IMR-90 (cell line): Measurements from ENCODE around the gene UBE2QL1. TPM values are rescaled to one million over a fixed set of nuclear protein-coding genes. Genes with fewer than 3 reads are reported as not detected.

ENCODE experiments used
- ATAC-seq: fragments of 200-7000 bp; cut with Tn5 transposase; 2 replicates; pipeline ENCODE4 v1.9.1; 2020; ENCODE audit warnings: low read depth, mild to moderate bottlenecking, moderate library complexity
- BruUV-seq: library from RNA; stranded (reverse); fragments of 400-500 nt; replicated peaks from 2 replicates; lab custom pipeline; 2021; lab: Mats Ljungman, UMichigan
- CTCF ChIA-PET: fragments of 300-600 bp; formaldehyde crosslinking; extraction: SDS; loops from one replicate; lab custom pipeline; 2021; ENCODE audit warnings: antibody characterized with exemption; lab: Yijun Ruan, JAX
- POLR2A ChIA-PET: fragments of 300-600 bp; sonication (Branson Sonifier 250); formaldehyde crosslinking; loops from one replicate; lab custom pipeline; 2022; ENCODE audit warnings: antibody characterized with exemption; ENCODE audit not compliant: unreplicated experiment; lab: Charles Lee
- DNase-seq: peaks from one replicate; pipeline ENCODE4 v3.0.0; 2013
- H2AFZ ChIP-seq: replicated peaks from 2 replicates; pipeline ENCODE3; 2013; ENCODE audit warnings: low read length, mild to moderate bottlenecking; ENCODE audit not compliant: poor library complexity
- H2AK5ac ChIP-seq: 2 replicates; pipeline ENCODE4 v1.6.1; 2013; ENCODE audit warnings: low read depth, low read length, inconsistent platforms
- H2AK9ac ChIP-seq: replicated peaks from 2 replicates; pipeline ENCODE3; 2013; ENCODE audit warnings: mild to moderate bottlenecking, low read depth, low read length, moderate library complexity; ENCODE audit not compliant: poor library complexity
- H2BK120ac ChIP-seq: 2 replicates; pipeline ENCODE4 v1.6.1; 2013; ENCODE audit warnings: low read depth, low read length, inconsistent platforms
- H2BK15ac ChIP-seq: 3 replicates; pipeline ENCODE4 v1.6.1; 2013; ENCODE audit warnings: low read depth, low read length, inconsistent platforms
- H2BK20ac ChIP-seq: 2 replicates; pipeline ENCODE4 v1.6.1; 2013; ENCODE audit warnings: low read depth, mild to moderate bottlenecking, inconsistent platforms, low read length, moderate library complexity
- H2BK5ac ChIP-seq: 2 replicates; pipeline ENCODE4 v1.6.1; 2013; ENCODE audit warnings: mild to moderate bottlenecking, low read depth, low read length, inconsistent platforms; ENCODE audit not compliant: poor library complexity, severe bottlenecking
- H3K14ac ChIP-seq: replicated peaks from 2 replicates; pipeline ENCODE4 v1.6.1; 2013; ENCODE audit warnings: low read depth, low read length, inconsistent platforms
- H3K18ac ChIP-seq: 2 replicates; pipeline ENCODE4 v1.6.1; 2013; ENCODE audit warnings: low read depth, low read length, control low read depth
- H3K23ac ChIP-seq: 2 replicates; pipeline ENCODE4 v1.6.1; 2013; ENCODE audit warnings: low read depth, low read length, inconsistent platforms
- H3K27ac ChIP-seq: 2 replicates; pipeline ENCODE4 v1.5.1; 2013; ENCODE audit warnings: mild to moderate bottlenecking, control low read depth, low read length; ENCODE audit not compliant: insufficient read depth
- H3K27me3 ChIP-seq: 2 replicates; pipeline ENCODE4 v1.6.1; 2013; ENCODE audit warnings: low read length; ENCODE audit not compliant: control insufficient read depth, insufficient read depth
- H3K36me3 ChIP-seq: 2 replicates; pipeline ENCODE4 v1.6.1; 2013; ENCODE audit warnings: low read length, mixed read lengths; ENCODE audit not compliant: control insufficient read depth, insufficient read depth
- H3K4ac ChIP-seq: 2 replicates; pipeline ENCODE4 v1.6.1; 2013; ENCODE audit warnings: low read depth, low read length, inconsistent platforms
- H3K4me1 ChIP-seq: 2 replicates; pipeline ENCODE4 v1.6.1; 2013; ENCODE audit warnings: low read length, mixed read lengths; ENCODE audit not compliant: control insufficient read depth, insufficient read depth
- H3K4me2 ChIP-seq: 2 replicates; pipeline ENCODE4 v1.6.1; 2013; ENCODE audit warnings: low read depth, mild to moderate bottlenecking, control low read depth, low read length, moderate library complexity
- H3K4me3 ChIP-seq: 2 replicates; pipeline ENCODE4 v1.5.1; 2013; ENCODE audit warnings: low read depth, mild to moderate bottlenecking, control low read depth, low read length, moderate library complexity; ENCODE audit not compliant: insufficient read depth
- H3K56ac ChIP-seq: 2 replicates; pipeline ENCODE4 v1.6.1; 2013; ENCODE audit warnings: low read length, inconsistent platforms; ENCODE audit not compliant: insufficient read depth; ENCODE audit errors: extremely low read depth
- H3K79me1 ChIP-seq, 2 experiments: 2 replicates each; pipeline ENCODE4 v1.6.1; 2013; ENCODE audit warnings: low read length in 2 of 2, inconsistent platforms in 1 of 2, low read depth in 1 of 2
- H3K9ac ChIP-seq: 2 replicates; pipeline ENCODE4 v1.6.1; 2013; ENCODE audit warnings: low read depth, low read length, control low read depth
- H3K9me1 ChIP-seq: 2 replicates; pipeline ENCODE4 v1.6.1; 2013; ENCODE audit warnings: low read length, inconsistent platforms; ENCODE audit not compliant: insufficient read depth
- H3K9me3 ChIP-seq: 2 replicates; pipeline ENCODE4 v1.6.1; 2013; ENCODE audit warnings: low read length; ENCODE audit not compliant: control insufficient read depth, insufficient read depth
- H4K20me1 ChIP-seq: 2 replicates; pipeline ENCODE4 v1.6.1; 2013; ENCODE audit warnings: low read length, inconsistent platforms; ENCODE audit not compliant: insufficient read depth
- H4K5ac ChIP-seq: 2 replicates; pipeline ENCODE4 v1.6.1; 2013; ENCODE audit warnings: mild to moderate bottlenecking, low read depth, low read length, control low read depth
- H4K8ac ChIP-seq, 2 experiments: 2 replicates each; pipeline ENCODE4 v1.6.1; 2013; ENCODE audit warnings: low read depth in 2 of 2, low read length in 2 of 2, control low read depth in 1 of 2, inconsistent platforms in 1 of 2
- H4K91ac ChIP-seq: 2 replicates; pipeline ENCODE4 v1.6.1; 2013; ENCODE audit warnings: low read depth, low read length, inconsistent platforms; ENCODE audit not compliant: insufficient read depth
- BHLHE40 ChIP-seq: fragments of 150-350 bp; IDR thresholded peaks from 2 replicates; pipeline ENCODE4 v1.6.1; 2016; ENCODE audit warnings: mild to moderate bottlenecking, low read depth, low read length
- CHD1 ChIP-seq: IDR thresholded peaks from 2 replicates; pipeline ENCODE4 v1.6.1; 2012; ENCODE audit warnings: low read depth, low read length, improper control_type of control experiment
- FOS ChIP-seq: fragments of 150-350 bp; IDR thresholded peaks from 2 replicates; pipeline ENCODE4 v1.6.1; 2016; ENCODE audit warnings: low read depth, low read length
- MAZ ChIP-seq: IDR thresholded peaks from 2 replicates; pipeline ENCODE4 v1.6.1; 2012; ENCODE audit warnings: low read depth, mild to moderate bottlenecking, low read length, improper control_type of control experiment, moderate library complexity, borderline replicate concordance
- NFE2L2 ChIP-seq: fragments of 150-350 bp; IDR thresholded peaks from 2 replicates; pipeline ENCODE4 v1.6.1; 2016; ENCODE audit warnings: low read depth, mild to moderate bottlenecking, low read length
- POLR2A ChIP-seq: IDR thresholded peaks from 2 replicates; pipeline ENCODE4 v1.6.1; 2012; ENCODE audit warnings: mild to moderate bottlenecking, low read depth, low read length
- RAD21 ChIP-seq: IDR thresholded peaks from 2 replicates; pipeline ENCODE4 v1.6.1; 2012; ENCODE audit warnings: low read length, improper control_type of control experiment
- SMC3 ChIP-seq: fragments of 150-350 bp; IDR thresholded peaks from 2 replicates; pipeline ENCODE4 v1.6.1; 2016; ENCODE audit warnings: low read depth, mild to moderate bottlenecking, antibody characterized with exemption, low read length, moderate library complexity
- WGBS, 2 experiments: methylation state at CpG; one replicate each; pipeline versions ENCODE4 v1.1.5 to v1.1.7; 2013; ENCODE audit warnings: missing lambda C conversion rate in 2 of 2; ENCODE audit not compliant: insufficient read length in 1 of 2; ENCODE audit errors: extremely low coverage in 2 of 2; 5-methylcytosine and 5-hydroxymethylcytosine counted together
- dilution Hi-C: fragments of 300-500 bp; cut with HindIII; formaldehyde crosslinking; loops from one replicate; pipeline ENCODE4 v1.14.3; 2018; ENCODE audit warnings: low sequenced_read_pairs; ENCODE audit not compliant: unreplicated experiment
- in situ Hi-C: fragments of 300-500 bp; cut with MboI; formaldehyde crosslinking; loops from 3 replicates; pipeline ENCODE4 v1.14.3; 2019; ENCODE audit warnings: low sequenced_read_pairs, inconsistent platforms, mixed read lengths
- intact Hi-C: fragments of 100-400 bp; cut with micrococcal nuclease; formaldehyde crosslinking; loops from 2 replicates; pipeline ENCODE4 v1.10.0; 2022
- polyA plus RNA-seq, 3 experiments: library from polyadenylated mRNA; depleted of rRNA; stranded (reverse); fragments of >200 nt; gene quantifications; 2 replicates each; pipeline ENCODE4 v1.2.3, GENCODE V29; 2012; ENCODE audit warnings: low replicate concordance in 1 of 3
- total RNA-seq: library from RNA; depleted of rRNA; stranded (reverse); fragments of >200 nt; gene quantifications from 2 replicates; pipeline ENCODE4 v1.2.3, GENCODE V29; 2012
- TF ChIP-seq, protein P1 (sequence below): fragments of 150-350 bp; IDR thresholded peaks from 2 replicates; pipeline ENCODE4 v1.6.1; 2017; ENCODE audit warnings: mild to moderate bottlenecking, antibody characterized with exemption, low read length, low read depth
- TF ChIP-seq, protein P2 (sequence below): fragments of 150-350 bp; IDR thresholded peaks from 2 replicates; pipeline ENCODE4 v1.6.1; 2016; ENCODE audit warnings: low read depth, mild to moderate bottlenecking, low read length, moderate library complexity, borderline replicate concordance

The UBE2QL1 gene
- total and polyA plus RNA-seq, 2 of the 4 experiments (the other 2 are of a cell fraction): not detected

DNA sequence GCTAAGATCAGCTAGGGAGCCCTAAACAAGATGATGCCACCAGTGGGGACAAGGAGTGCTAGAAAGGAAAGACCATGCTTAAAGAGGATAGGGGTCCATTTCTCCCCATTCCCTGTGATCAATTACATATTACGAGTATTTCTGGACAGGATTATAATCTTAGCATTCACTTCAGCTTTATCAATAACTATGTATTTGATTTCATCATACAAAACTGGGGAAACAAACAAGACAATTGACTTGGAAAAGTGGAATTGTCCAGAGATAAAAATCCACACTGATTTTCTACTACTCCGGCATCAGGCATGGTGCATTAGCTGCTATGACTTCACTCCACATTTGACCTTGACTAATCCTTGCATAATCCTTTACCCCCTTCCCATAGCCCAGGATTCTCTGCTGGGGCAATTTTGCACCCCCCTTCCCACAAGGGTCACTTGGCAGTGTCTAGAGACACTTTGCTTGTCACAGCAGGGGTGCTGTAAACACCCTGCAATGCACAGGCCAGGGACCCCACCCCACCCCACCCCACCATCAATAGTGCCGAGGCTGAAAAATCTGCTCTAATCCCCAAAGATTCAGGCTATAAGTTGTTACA lies 29.9 kb upstream of the UBE2QL1 start:
- Histone ChIP-seq H2AFZ (no peak overlapping the region), H3K27me3 (no peaks in the 10 kb centered on the region), H2BK15ac (no peak overlapping the region), H3K27ac (no peak overlapping the region), H3K4me1 (no peaks in the 10 kb centered on the region), H3K18ac (no peak overlapping the region), H2BK5ac (no peak overlapping the region), H3K23ac (no peak overlapping the region), H2AK9ac (no peak overlapping the region), H3K4me2 (no peak overlapping the region), H3K79me1 (no peaks in the 10 kb centered on the region), H3K14ac (no peak overlapping the region), H2BK20ac (no peak overlapping the region), H2BK120ac (no peak overlapping the region), H3K9me1 (no peaks in the 10 kb centered on the region), H4K20me1 (no peaks in the 10 kb centered on the region), H3K36me3 (no peaks in the 10 kb centered on the region), H3K4me3 (no peak overlapping the region), H3K56ac (no peak overlapping the region), H4K91ac (no peak overlapping the region), H4K8ac (no peak overlapping the region), H3K9ac (no peak overlapping the region), H2AK5ac (no peak overlapping the region), H4K5ac (no peak overlapping the region), H3K9me3 (no peaks in the 10 kb centered on the region), H3K4ac (no peak overlapping the region)
- dilution Hi-C loops: no loop called here
- ATAC-seq (no peak), DNase-seq (no peak)
- no TSS peak for BruUV-seq
- WGBS, 2 experiments: no CpG with 5 or more reads among the region's 3 CpGs
- intact Hi-C loops: no loop called here
- ChIA-PET CTCF (no interaction called here), POLR2A (no interaction called here)
- in situ Hi-C loops: no loop called here
- TF ChIP-seq NFE2L2 (no peak), CHD1 (no peak), BHLHE40 (no peak), SMC3 (no peak), RAD21 (no peak), MAZ (no peak), POLR2A (no peak), FOS (no peak)
- TF ChIP-seq, protein P1, sequence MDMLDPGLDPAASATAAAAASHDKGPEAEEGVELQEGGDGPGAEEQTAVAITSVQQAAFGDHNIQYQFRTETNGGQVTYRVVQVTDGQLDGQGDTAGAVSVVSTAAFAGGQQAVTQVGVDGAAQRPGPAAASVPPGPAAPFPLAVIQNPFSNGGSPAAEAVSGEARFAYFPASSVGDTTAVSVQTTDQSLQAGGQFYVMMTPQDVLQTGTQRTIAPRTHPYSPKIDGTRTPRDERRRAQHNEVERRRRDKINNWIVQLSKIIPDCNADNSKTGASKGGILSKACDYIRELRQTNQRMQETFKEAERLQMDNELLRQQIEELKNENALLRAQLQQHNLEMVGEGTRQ: no peak
- TF ChIP-seq, protein P2, sequence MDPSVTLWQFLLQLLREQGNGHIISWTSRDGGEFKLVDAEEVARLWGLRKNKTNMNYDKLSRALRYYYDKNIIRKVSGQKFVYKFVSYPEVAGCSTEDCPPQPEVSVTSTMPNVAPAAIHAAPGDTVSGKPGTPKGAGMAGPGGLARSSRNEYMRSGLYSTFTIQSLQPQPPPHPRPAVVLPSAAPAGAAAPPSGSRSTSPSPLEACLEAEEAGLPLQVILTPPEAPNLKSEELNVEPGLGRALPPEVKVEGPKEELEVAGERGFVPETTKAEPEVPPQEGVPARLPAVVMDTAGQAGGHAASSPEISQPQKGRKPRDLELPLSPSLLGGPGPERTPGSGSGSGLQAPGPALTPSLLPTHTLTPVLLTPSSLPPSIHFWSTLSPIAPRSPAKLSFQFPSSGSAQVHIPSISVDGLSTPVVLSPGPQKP: no peak
